Large intestine (tissue), 3 donors: ENCODE data around the gene SPNS2. TPM values are rescaled to one million over a fixed set of nuclear protein-coding genes. Genes with fewer than 3 reads are reported as not detected.

Experiments used
- DNase-seq, 2 donors: peaks; one replicate each; pipeline versions ENCODE4 v3.0.0 to v3.0.0-alpha.2; 2013
- H3K27ac ChIP-seq: one replicate; pipeline ENCODE4 v1.5.1; 2013; ENCODE audit warnings: low read length
- H3K27me3 ChIP-seq: 2 replicates; pipeline ENCODE4 v1.6.1; 2013; ENCODE audit warnings: low read length; ENCODE audit not compliant: control insufficient read depth, insufficient read depth
- H3K36me3 ChIP-seq: 2 replicates; pipeline ENCODE4 v1.6.1; 2013; ENCODE audit warnings: low read length; ENCODE audit not compliant: control insufficient read depth, insufficient read depth
- H3K4me1 ChIP-seq: one replicate; pipeline ENCODE4 v1.6.1; 2013; ENCODE audit warnings: low read length; ENCODE audit not compliant: control insufficient read depth, insufficient read depth
- H3K4me3 ChIP-seq: one replicate; pipeline ENCODE4 v1.5.1; 2013; ENCODE audit warnings: low read length
- H3K9me3 ChIP-seq: one replicate; pipeline ENCODE4 v1.6.1; 2013; ENCODE audit warnings: mild to moderate bottlenecking, low read depth, low read length, moderate library complexity; ENCODE audit not compliant: control insufficient read depth
- WGBS: methylation state at CpG from one replicate; pipeline ENCODE4 v1.1.5; 2013; ENCODE audit warnings: low lambda C conversion rate; ENCODE audit not compliant: insufficient coverage; 5-methylcytosine and 5-hydroxymethylcytosine counted together
- polyA plus RNA-seq: library from polyadenylated mRNA; unstranded; fragments of 120-200 nt; gene quantifications from one replicate; pipeline ENCODE4 v1.2.1, GENCODE V29; 2013

The SPNS2 gene
- polyA plus RNA-seq, 1 donor = 13.3 TPM

GRCh38 chr17:4490109-4490591 lies 8.5 kb upstream of the SPNS2 start:
- H3K36me3 ChIP-seq = no peaks in the 10 kb centered on the region
- H3K4me1 ChIP-seq = peaks cover 32% of the 10 kb centered on the region
- peak in 1 of 2 donors; percentile 17 for DNase-seq
- no peaks in the 10 kb centered on the region for H3K27me3 ChIP-seq
- no peaks in the 10 kb centered on the region for H3K9me3 ChIP-seq
- H3K27ac ChIP-seq = peak overlapping the region; percentile 58
- no CpG with 5 or more reads among the region's 9 CpGs for WGBS
- H3K4me3 ChIP-seq = no peak overlapping the region

- Histone ChIP-seq H3K4me3 (no peak overlapping the region), H3K36me3 (no peaks in the 10 kb centered on the region), H3K27me3 (no peaks in the 10 kb centered on the region), H3K27ac (peak overlapping the region; percentile 58), H3K4me1 (peaks cover 32% of the 10 kb centered on the region), H3K9me3 (no peaks in the 10 kb centered on the region)
- no CpG with 5 or more reads among the region's 7 CpGs for WGBS
- DNase-seq = peak in 1 of 2 donors; percentile 56
These were observed 8.0 kb upstream of the SPNS2 start for GRCh38 chr17:4490637-4491061.

- Histone ChIP-seq H3K9me3 (no peaks in the 10 kb centered on the region), H3K36me3 (no peaks in the 10 kb centered on the region), H3K27me3 (no peaks in the 10 kb centered on the region), H3K27ac (peak overlapping the region; percentile 83), H3K4me3 (no peak overlapping the region), H3K4me1 (peaks cover 38% of the 10 kb centered on the region)
- DNase-seq = peak; percentile 75 to 89
- 40% methylated on average over 3 of the region's 20 CpGs for WGBS
These were observed 5.7 kb upstream of the SPNS2 start for GRCh38 chr17:4492721-4493561.

- DNase-seq = no peak
- Histone ChIP-seq H3K4me3 (no peak overlapping the region), H3K9me3 (no peaks in the 10 kb centered on the region), H3K4me1 (peaks cover 42% of the 10 kb centered on the region), H3K36me3 (no peaks in the 10 kb centered on the region), H3K27me3 (peaks cover 16% of the 10 kb centered on the region), H3K27ac (no peak overlapping the region)
- no CpG with 5 or more reads among the region's 23 CpGs for WGBS
These were observed 1.4 kb upstream of the SPNS2 start for GRCh38 chr17:4497101-4497824.

- no peaks in the 10 kb centered on the region for H3K36me3 ChIP-seq
- peak overlapping the region; percentile 65 for H3K4me3 ChIP-seq
- no CpG with 5 or more reads among the region's 53 CpGs for WGBS
- DNase-seq = peak in 1 of 2 donors; percentile 74
- peaks cover 30% of the 10 kb centered on the region for H3K4me1 ChIP-seq
- H3K27ac ChIP-seq = no peak overlapping the region
- no peaks in the 10 kb centered on the region for H3K9me3 ChIP-seq
- H3K27me3 ChIP-seq = peaks cover 16% of the 10 kb centered on the region
These were observed 930 bp downstream of the SPNS2 start for GRCh38 chr17:4499431-4500190.

GRCh38 chr17:4500191-4500571 lies 1.5 kb downstream of the SPNS2 start:
- peak in 1 of 2 donors; percentile 58 for DNase-seq
- Histone ChIP-seq H3K9me3 (no peaks in the 10 kb centered on the region), H3K36me3 (no peaks in the 10 kb centered on the region), H3K27me3 (peaks cover 16% of the 10 kb centered on the region), H3K4me1 (peaks cover 30% of the 10 kb centered on the region), H3K4me3 (peak overlapping the region; percentile 65), H3K27ac (no peak overlapping the region)
- no CpG with 5 or more reads among the region's 7 CpGs for WGBS

- Histone ChIP-seq H3K36me3 (no peaks in the 10 kb centered on the region), H3K4me3 (no peak overlapping the region), H3K27ac (no peak overlapping the region), H3K9me3 (no peaks in the 10 kb centered on the region), H3K4me1 (peaks cover 33% of the 10 kb centered on the region), H3K27me3 (peaks cover 16% of the 10 kb centered on the region)
- no peak for DNase-seq
- WGBS = no CpG with 5 or more reads among the region's 3 CpGs
These were observed 2.7 kb downstream of the SPNS2 start for GRCh38 chr17:4501295-4501949.

GRCh38 chr17:4502466-4503154 lies 3.9 kb downstream of the SPNS2 start:
- Histone ChIP-seq H3K27me3 (peaks cover 16% of the 10 kb centered on the region), H3K4me3 (no peak overlapping the region), H3K9me3 (no peaks in the 10 kb centered on the region), H3K27ac (no peak overlapping the region), H3K36me3 (no peaks in the 10 kb centered on the region), H3K4me1 (peaks cover 29% of the 10 kb centered on the region)
- DNase-seq = no peak
- WGBS = 90% methylated on average over 2 of the region's 18 CpGs

GRCh38 chr17:4503283-4504025 lies 4.8 kb downstream of the SPNS2 start:
- H3K4me1 ChIP-seq = peaks cover 24% of the 10 kb centered on the region
- no CpG with 5 or more reads among the region's 4 CpGs for WGBS
- no peak overlapping the region for H3K27ac ChIP-seq
- no peak overlapping the region for H3K4me3 ChIP-seq
- no peaks in the 10 kb centered on the region for H3K36me3 ChIP-seq
- peaks cover 16% of the 10 kb centered on the region for H3K27me3 ChIP-seq
- H3K9me3 ChIP-seq = no peaks in the 10 kb centered on the region
- no peak for DNase-seq
